NCI-H345 treated with DMSO at 0.1 percent for 48 hours (cell line): ENCODE data around the gene DMD.

Experiments used
- DNase-seq: peaks from one replicate; lab custom pipeline; 2025; ENCODE audit not compliant: unreplicated experiment; lab: John Stamatoyannopoulos, UW

The DMD gene

GRCh38 chrX:31550158-31550557 lies 1661.2 kb downstream of the DMD start:
- no peak for DNase-seq

DNA sequence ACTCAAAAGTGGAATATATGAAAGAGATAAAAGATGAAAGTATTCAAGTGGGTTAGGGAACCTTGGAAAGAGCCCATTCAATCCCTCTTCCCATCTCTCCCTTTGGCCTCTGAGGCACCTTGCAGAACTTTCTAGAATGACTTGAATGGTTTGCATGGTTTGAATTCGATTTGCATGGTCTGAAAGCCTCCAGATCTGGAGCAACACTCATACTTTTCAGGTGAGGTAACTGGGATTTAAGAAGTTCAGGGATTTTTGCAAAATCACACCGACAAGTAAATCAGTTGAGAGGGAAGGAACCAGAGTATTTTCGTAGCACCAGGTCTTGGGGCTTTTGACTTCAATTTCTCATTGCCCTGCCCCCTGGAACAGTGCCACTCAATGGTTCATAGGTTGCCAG lies 1663.5 kb downstream of the DMD start:
- DNase-seq: no peak

DNA sequence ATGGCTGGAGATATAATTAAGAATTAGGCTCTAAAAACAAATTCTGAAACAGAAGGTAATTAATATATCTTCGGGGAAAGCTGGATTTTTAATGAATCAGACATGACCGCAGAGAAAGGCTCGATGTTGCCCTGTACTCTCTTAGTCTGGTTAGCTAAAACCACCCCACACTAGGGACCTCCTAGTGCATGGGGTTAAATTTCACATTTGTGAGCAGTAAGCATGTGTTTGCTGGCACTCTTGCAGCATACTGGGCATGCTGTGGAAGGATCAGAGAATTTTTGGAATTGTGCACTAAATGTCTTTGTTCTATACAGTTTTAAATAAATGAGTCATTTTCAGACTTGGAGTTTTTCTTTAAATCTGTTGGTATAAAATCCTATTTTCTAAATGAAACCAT lies 1663.9 kb downstream of the DMD start:
- DNase-seq: no peak

GRCh38 chrX:31546126-31546525 lies 1665.2 kb downstream of the DMD start:
- no peak for DNase-seq

DNA sequence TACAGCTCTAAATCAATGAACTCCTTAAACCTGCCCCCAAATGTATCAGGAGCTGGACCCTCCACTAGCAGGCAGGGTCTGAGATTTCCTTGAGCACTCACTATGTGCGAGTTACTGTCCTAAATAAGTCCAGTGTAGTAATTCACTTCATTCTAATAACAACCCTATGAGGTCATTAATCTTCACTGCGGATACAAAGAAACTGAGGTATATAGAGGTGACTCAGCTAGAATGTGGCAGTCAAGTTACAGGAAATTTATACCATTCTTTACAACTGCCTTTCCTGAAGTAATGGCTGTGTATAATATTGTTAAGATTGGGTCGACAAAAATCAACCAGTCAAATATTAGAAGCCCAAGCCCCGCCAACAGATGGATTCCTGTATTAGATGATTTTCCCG lies 1665.6 kb downstream of the DMD start:
- no peak for DNase-seq

DNA sequence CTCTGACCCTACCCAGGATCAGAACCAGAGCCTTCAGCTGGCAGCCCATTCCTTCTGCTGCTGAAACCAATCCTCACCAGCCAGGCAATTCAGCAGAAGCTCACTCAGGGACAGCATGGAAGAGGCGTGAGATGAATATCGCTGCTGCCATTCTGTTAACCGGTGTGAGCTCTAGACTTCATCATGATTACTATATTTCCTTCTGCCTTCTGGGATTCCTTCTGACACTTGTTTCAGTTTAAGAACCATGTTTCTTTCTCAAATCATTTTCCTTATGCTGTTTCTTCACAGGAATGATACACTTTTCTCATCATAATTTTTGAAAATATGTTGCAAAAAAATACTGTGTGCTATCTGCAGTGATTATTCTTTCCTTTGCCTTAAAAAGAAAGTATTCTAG lies 1666.2 kb downstream of the DMD start:
- DNase-seq: no peak

GRCh38 chrX:31543634-31544033 lies 1667.7 kb downstream of the DMD start:
- DNase-seq: no peak

GRCh38 chrX:31542566-31542965 lies 1668.8 kb downstream of the DMD start:
- no peak for DNase-seq

DNA sequence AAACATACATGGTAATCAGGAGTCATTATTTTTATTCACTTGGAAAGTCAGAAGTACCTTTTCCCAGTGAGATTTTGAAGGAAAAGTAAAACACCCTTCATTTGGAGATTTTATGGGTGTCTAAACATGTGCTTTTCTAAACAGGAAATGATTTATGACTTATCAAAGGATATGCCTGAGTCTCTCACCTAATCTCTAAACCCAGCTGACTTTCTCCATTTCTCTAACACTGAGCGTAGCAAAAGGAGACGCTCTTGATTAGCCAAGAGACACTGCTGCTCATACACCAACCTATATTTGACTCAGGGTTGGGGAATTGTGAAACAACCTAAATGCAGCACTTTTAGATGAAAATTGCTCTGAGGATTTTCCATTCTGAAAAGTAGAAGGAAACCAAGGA lies 1671.0 kb downstream of the DMD start:
- no peak for DNase-seq

DNA sequence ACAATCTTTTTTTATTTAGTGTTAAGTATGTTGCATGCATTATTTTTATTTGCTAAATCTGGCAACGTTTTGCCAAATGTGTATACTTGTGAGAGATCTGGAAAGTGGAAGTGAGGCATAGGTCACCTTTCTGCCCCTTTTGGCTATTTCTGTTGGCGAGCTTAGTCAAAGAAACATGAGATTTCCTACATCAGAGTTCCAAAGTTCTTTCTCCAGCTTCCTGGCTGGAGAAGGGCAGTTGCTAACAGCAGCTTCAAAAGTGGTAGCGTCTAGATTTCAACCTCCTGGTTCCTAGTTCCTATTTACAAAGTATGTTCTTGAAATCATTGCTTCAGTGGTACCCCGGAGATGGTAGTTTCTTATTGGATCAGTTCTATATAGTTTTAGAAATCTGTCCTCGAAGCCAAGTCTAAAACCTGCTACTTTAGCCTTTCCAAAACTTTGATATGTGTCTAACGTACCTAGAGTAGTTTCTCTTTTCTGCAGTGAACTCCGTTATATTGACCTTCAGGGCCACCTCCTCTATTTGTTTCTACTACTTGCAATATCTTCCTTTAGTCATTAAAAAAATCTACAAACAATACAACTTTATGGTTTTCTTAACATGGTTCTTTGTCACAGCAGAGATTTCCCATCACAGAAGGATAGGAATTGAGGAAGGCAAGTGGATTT lies 1683.8 kb downstream of the DMD start:
- no peak for DNase-seq

- no peak for DNase-seq
These were observed 1687.3 kb downstream of the DMD start for GRCh38 chrX:31523884-31524536.

DNA sequence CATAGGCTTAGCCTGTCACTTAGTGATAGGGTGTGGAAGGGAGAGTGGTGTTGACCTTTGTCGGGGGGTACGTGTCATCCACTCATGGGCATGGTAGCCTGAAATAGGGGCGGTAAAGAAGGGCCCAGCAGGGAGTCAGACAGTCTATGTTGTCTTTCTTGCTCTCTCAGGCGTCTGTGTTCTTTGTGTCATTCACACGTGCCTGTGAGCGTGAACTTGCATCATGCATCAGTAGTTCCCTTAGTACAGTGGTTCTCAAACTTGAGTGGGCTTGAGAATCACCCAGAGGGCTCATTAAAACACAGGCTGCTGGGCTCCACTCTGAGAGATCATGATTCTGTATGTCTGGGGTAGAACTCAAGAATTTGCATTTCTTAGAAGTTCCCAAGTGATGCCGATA lies 1688.6 kb downstream of the DMD start:
- no peak for DNase-seq

GRCh38 chrX:31521941-31522340 lies 1689.4 kb downstream of the DMD start:
- no peak for DNase-seq

GRCh38 chrX:31516527-31516926 lies 1694.8 kb downstream of the DMD start:
- DNase-seq: no peak

GRCh38 chrX:31508338-31508737 lies 1703.0 kb downstream of the DMD start:
- no peak for DNase-seq

- DNase-seq: no peak
These were observed 1704.4 kb downstream of the DMD start for GRCh38 chrX:31506928-31507327.

DNA sequence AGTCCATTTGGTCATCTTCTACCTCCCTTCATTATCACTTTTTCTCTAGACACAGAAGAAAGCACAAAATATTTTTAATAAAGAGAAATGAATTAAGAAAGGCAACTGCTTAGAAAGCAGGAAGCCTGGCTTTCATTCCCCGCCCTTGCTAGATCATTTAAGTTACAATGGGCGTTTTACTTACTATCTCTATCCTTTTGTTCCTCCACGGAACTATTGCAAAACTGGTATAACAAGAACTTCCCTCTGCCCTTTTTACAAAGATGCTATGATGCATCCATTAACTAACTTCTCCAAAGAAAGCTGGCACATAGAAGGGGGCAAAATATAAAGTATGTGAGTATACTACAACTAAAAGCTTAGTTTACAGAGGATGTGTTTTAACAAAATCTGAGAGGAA lies 1705.0 kb downstream of the DMD start:
- no peak for DNase-seq

GRCh38 chrX:31500921-31501320 lies 1710.4 kb downstream of the DMD start:
- DNase-seq: no peak

DNA sequence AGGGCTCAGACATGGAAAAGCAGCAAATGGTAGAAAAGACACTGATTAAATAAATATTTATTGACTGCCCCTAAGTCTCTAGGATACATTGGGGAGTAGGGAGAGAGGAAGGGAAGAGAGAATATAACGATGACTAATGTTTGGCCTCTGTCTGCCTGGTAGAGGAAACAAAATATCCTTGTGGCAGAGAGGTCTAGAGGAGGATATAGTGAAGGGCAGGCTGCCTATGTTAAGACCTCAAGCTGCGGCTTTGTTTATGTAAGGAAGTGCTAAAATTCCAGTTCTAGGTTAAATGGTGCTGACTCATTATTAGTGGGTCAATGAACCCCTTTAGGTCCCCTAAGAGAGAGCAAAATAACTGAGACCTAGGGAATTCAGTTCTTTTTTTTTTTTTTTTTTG lies 1712.2 kb downstream of the DMD start:
- DNase-seq: no peak

DNA sequence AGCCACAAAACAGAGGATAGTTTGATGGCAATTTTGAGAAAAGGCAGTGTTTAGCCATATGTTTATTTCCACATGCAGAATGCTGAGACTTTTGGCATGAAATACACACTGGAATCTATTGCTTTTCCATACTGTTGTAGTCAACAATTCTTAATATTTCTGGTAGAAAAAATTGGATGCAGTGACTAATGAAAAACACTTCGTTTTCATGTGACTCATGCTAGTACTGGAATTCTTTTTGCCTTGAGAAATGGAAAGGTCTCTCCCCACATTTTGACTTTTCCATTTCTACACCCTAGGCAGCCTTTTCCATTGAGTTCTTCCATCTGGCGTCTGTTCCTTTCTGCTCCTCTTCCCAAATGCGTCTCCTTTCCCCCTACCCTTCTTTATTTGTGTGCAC lies 1714.3 kb downstream of the DMD start:
- no peak for DNase-seq

GRCh38 chrX:31487951-31488350 lies 1723.4 kb downstream of the DMD start:
- no peak for DNase-seq

- DNase-seq: no peak
These were observed 1728.0 kb downstream of the DMD start for GRCh38 chrX:31483336-31483735.

GRCh38 chrX:31480696-31481095 lies 1730.7 kb downstream of the DMD start:
- no peak for DNase-seq
